ENCODE data around the gene BSG. TPM values are rescaled to one million over a fixed set of nuclear protein-coding genes. Genes with fewer than 3 reads are reported as not detected.

The BSG gene
- total and polyA plus RNA-seq, 4 donors = 80.4 to 367 (median 149) TPM

DNA sequence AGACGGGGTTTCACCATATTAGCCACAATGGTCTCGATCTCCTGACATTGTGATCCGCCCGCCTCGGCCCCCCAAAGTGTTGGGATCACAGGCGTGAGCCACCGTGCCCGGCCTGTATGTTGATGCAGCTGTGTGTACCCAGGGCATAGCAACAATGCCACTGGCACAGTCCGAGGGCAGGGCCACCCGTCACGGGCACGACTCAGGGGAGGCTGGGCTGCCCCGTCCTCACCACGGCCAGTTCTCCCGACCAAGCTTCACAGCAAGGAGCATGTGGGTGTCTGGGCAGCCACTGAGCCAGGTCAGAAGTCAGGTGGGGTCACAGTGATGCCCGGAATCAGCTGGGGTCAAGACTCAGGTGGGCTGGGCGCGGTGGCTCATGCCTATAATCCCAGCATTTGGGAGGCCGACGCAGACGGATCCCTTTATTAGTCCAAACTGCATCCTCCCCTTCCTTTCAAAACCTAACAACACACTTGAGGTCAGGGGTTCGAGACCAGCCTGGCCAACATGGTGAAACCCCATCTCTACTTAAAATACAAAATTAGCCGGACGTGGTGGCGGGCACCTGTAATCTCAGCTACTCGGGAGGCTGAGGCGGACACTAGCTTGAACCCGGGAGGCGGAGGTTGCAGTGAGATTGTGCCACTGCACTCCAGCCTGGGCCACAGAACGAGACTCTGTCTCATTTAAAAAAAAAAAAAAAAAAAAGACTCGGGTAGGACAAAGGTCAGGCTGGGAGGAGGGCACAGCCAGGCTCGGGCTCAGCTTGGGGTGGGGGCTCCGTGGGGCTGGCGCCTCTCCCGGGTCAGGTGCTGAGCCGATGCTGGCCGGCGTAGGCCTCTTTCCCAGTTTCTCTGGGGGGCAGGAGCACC is 42.0 kb upstream of the BSG start:
- no peak for DNase-seq (ENCODE audit: low spot score)
- WGBS = 60% methylated on average over 38 of the region's 38 CpGs
- H3K27ac ChIP-seq (ENCODE audit: low read depth in 1 of 2, low read length in 2 of 2) = peak overlapping the region; percentile 94 to 95

DNA sequence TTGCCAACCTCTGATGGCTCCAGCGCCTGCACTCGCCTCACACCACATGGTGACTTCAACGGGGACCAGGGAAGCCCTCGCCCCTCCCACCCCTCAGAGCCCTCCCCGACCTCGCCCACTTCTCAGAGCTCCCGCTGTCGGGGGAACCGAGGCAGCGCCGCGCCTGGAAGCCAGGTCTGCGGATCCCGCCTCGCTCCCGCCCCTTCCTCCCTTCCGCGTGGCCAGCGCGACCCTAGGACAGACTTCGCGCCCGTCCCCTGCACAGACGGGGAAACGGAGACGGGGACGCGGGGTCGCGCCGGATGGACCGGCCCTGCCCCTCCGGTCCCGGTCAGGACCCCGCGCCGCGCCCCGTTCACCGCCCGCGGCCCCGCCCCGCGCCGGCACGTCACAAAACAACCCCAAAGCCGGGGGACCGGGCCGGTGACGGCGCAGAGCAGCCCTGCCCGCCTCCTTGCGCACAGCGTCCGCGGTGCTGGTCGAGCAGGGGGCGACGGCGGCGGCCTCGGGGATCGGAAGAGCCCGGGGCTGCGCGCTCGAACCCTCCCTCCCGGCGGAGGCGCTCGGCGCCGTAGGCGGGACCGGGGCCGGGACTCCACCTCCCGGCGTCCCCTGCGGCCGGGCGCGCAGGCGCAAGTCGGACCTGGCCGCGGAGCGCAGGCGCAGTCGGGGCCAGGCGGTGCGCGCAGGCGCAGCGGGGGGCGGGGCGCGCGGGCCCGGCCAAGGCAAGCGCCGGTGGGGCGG is 41.2 kb upstream of the BSG start:
- no peak for TF ChIP-seq FOXA1 (IDR thresholded peaks at IDR 0.05)
- TF ChIP-seq, protein P1, sequence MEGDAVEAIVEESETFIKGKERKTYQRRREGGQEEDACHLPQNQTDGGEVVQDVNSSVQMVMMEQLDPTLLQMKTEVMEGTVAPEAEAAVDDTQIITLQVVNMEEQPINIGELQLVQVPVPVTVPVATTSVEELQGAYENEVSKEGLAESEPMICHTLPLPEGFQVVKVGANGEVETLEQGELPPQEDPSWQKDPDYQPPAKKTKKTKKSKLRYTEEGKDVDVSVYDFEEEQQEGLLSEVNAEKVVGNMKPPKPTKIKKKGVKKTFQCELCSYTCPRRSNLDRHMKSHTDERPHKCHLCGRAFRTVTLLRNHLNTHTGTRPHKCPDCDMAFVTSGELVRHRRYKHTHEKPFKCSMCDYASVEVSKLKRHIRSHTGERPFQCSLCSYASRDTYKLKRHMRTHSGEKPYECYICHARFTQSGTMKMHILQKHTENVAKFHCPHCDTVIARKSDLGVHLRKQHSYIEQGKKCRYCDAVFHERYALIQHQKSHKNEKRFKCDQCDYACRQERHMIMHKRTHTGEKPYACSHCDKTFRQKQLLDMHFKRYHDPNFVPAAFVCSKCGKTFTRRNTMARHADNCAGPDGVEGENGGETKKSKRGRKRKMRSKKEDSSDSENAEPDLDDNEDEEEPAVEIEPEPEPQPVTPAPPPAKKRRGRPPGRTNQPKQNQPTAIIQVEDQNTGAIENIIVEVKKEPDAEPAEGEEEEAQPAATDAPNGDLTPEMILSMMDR (IDR thresholded peaks at IDR 0.05; ENCODE audit: low read depth, low read length, missing input control) = peak; percentile 2
- no peak for TF ChIP-seq NR2F2 (IDR thresholded peaks at IDR 0.05)
- TF ChIP-seq, protein P2, sequence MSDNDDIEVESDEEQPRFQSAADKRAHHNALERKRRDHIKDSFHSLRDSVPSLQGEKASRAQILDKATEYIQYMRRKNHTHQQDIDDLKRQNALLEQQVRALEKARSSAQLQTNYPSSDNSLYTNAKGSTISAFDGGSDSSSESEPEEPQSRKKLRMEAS (IDR thresholded peaks at IDR 0.05) = no peak
- TF ChIP-seq RAD21 (IDR thresholded peaks at IDR 0.05) = no peak
- TF ChIP-seq FOXA2 (IDR thresholded peaks at IDR 0.05) = no peak
- TF ChIP-seq EGR1 (IDR thresholded peaks at IDR 0.05; ENCODE audit: low read depth in 2 of 2) = no peak
- TF ChIP-seq YY1 (IDR thresholded peaks at IDR 0.05) = peak; percentile 19
- TF ChIP-seq TAF1 (conservative IDR thresholded peaks at IDR 0.05) = no peak
- no peak for TF ChIP-seq GABPA (IDR thresholded peaks at IDR 0.05 in 1 of 2, conservative IDR thresholded peaks at IDR 0.05 in 1 of 2)
- TF ChIP-seq, protein P3, sequence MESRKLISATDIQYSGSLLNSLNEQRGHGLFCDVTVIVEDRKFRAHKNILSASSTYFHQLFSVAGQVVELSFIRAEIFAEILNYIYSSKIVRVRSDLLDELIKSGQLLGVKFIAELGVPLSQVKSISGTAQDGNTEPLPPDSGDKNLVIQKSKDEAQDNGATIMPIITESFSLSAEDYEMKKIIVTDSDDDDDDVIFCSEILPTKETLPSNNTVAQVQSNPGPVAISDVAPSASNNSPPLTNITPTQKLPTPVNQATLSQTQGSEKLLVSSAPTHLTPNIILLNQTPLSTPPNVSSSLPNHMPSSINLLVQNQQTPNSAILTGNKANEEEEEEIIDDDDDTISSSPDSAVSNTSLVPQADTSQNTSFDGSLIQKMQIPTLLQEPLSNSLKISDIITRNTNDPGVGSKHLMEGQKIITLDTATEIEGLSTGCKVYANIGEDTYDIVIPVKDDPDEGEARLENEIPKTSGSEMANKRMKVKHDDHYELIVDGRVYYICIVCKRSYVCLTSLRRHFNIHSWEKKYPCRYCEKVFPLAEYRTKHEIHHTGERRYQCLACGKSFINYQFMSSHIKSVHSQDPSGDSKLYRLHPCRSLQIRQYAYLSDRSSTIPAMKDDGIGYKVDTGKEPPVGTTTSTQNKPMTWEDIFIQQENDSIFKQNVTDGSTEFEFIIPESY (IDR thresholded peaks at IDR 0.05) = no peak
- TF ChIP-seq HNF4G (IDR thresholded peaks at IDR 0.05) = no peak
- no peak for TF ChIP-seq JUND (IDR thresholded peaks at IDR 0.05)
- no peak for TF ChIP-seq SP1 (IDR thresholded peaks at IDR 0.05)
- no peak for TF ChIP-seq ATF3 (IDR thresholded peaks at IDR 0.05)
- TF ChIP-seq RXRA (IDR thresholded peaks at IDR 0.05) = no peak
- Histone ChIP-seq H3K9ac (ENCODE audit: low read depth in 1 of 2, low read length in 2 of 2) (peak overlapping the region; percentile 58 to 59), H3K4me1 (ENCODE audit: control insufficient read depth in 4 of 4, insufficient read depth in 4 of 4, low read length in 3 of 4) (peaks cover 15 to 37% (median 22%) of the 10 kb centered on the region in 4 donors), H3K4me3 (ENCODE audit: low read depth in 1 of 3, low read length in 3 of 3) (peak overlapping the region; percentile 74 to 83 (median 75)), H3K9me3 (ENCODE audit: control insufficient read depth in 4 of 4, low read length in 3 of 4) (no peaks in the 10 kb centered on the region), H3K27ac (ENCODE audit: low read depth in 1 of 2, low read length in 2 of 2) (peak overlapping the region; percentile 94 to 95), H3K27me3 (ENCODE audit: control insufficient read depth in 4 of 4, insufficient read depth in 4 of 4, low read length in 3 of 4) (no peaks in the 10 kb centered on the region), H3K36me3 (ENCODE audit: control insufficient read depth in 4 of 4, insufficient read depth in 3 of 4, low read depth in 1 of 4, low read length in 3 of 4) (peaks cover 0 to 2% (median 0%) of the 10 kb centered on the region in 4 donors)
- peak; percentile 93 for DNase-seq (ENCODE audit: low spot score)
- WGBS = under 1% methylated on average over 103 of the region's 103 CpGs

More for the DNA sequence above, 42.0 kb upstream of the BSG start:
- peak overlapping the region; percentile 58 to 59 for H3K9ac ChIP-seq (ENCODE audit: low read depth in 1 of 2, low read length in 2 of 2)
- H3K4me1 ChIP-seq (ENCODE audit: control insufficient read depth in 4 of 4, insufficient read depth in 4 of 4, low read length in 3 of 4) = peaks cover 12 to 33% (median 17%) of the 10 kb centered on the region in 4 donors
- H3K36me3 ChIP-seq (ENCODE audit: control insufficient read depth in 4 of 4, insufficient read depth in 3 of 4, low read depth in 1 of 4, low read length in 3 of 4) = no peaks in the 10 kb centered on the region
- H3K27me3 ChIP-seq (ENCODE audit: control insufficient read depth in 4 of 4, insufficient read depth in 4 of 4, low read length in 3 of 4) = no peaks in the 10 kb centered on the region
- peak overlapping the region; percentile 74 to 83 (median 75) for H3K4me3 ChIP-seq (ENCODE audit: low read depth in 1 of 3, low read length in 3 of 3)
- H3K9me3 ChIP-seq (ENCODE audit: control insufficient read depth in 4 of 4, low read length in 3 of 4) = no peaks in the 10 kb centered on the region
- TF ChIP-seq SP1 (IDR thresholded peaks at IDR 0.05) = peak; percentile 65
- peak; percentile 29 to 57 for TF ChIP-seq RXRA (IDR thresholded peaks at IDR 0.05)
- TF ChIP-seq HNF4A (conservative IDR thresholded peaks at IDR 0.05) = peak; percentile 49 to 57
- TF ChIP-seq, protein P1 (IDR thresholded peaks at IDR 0.05; ENCODE audit: low read depth, low read length, missing input control) = no peak
